HFFc6 (cell line): ENCODE data around the gene PRG2. TPM values are rescaled to one million over a fixed set of nuclear protein-coding genes. Genes with fewer than 3 reads are reported as not detected.

Experiments used
- DNase-seq: peaks from one replicate; pipeline ENCODE4 v3.0.0-alpha.2; 2018
- H3K27ac Mint-ChIP-seq: 2 replicates; pipeline ENCODE4 v1.8.0; 2020; ENCODE audit warnings: mild to moderate bottlenecking, mixed read lengths
- H3K27me3 Mint-ChIP-seq: 2 replicates; pipeline ENCODE4 v1.8.0; 2021; ENCODE audit warnings: mild to moderate bottlenecking, moderate library complexity, mixed read lengths; ENCODE audit not compliant: insufficient read depth
- H3K36me3 Mint-ChIP-seq: 2 replicates; pipeline ENCODE4 v1.8.0; 2021; ENCODE audit warnings: low read depth, mixed read lengths
- H3K4me1 Mint-ChIP-seq: 2 replicates; pipeline ENCODE4 v1.8.0; 2020; ENCODE audit warnings: low read depth, mixed read lengths
- H3K4me3 Mint-ChIP-seq: 2 replicates; pipeline ENCODE4 v1.8.0; 2020; ENCODE audit warnings: mild to moderate bottlenecking, moderate library complexity, mixed read lengths
- H3K9me3 Mint-ChIP-seq: 2 replicates; pipeline ENCODE4 v1.8.0; 2020; ENCODE audit warnings: mild to moderate bottlenecking, mixed read lengths
- CTCF ChIP-seq: fragments of 200-600 bp; sonication (generic); IDR thresholded peaks from 2 replicates; pipeline ENCODE4 v1.5.0; 2021; ENCODE audit warnings: antibody characterized with exemption, mild to moderate bottlenecking
- total RNA-seq, 6 experiments: library from RNA; stranded (reverse); fragmentation: NEBNext Ultra II Directional; extraction: Animal tissue kit (Norgen Biotek cat#: 25700); gene quantifications; 2 replicates in 1 of 6; 3 replicates in 5 of 6; pipeline ENCODE4 v1.2.3, GENCODE V29; 2021

PRG2 gene
- total RNA-seq, 6 experiments from 2014 or later: not detected

- DNase-seq: no peak
- TF ChIP-seq CTCF: no peak
- Mint-ChIP-seq H3K9me3 (no peaks in the 10 kb centered on the region), H3K4me1 (peaks cover 16% of the 10 kb centered on the region), H3K27me3 (peaks cover 42% of the 10 kb centered on the region), H3K4me3 (no peak overlapping the region), H3K36me3 (no peaks in the 10 kb centered on the region), H3K27ac (no peak overlapping the region)
Observed at GRCh38 chr11:57358991-57359390, 31.5 kb downstream of the PRG2 start.

DNA sequence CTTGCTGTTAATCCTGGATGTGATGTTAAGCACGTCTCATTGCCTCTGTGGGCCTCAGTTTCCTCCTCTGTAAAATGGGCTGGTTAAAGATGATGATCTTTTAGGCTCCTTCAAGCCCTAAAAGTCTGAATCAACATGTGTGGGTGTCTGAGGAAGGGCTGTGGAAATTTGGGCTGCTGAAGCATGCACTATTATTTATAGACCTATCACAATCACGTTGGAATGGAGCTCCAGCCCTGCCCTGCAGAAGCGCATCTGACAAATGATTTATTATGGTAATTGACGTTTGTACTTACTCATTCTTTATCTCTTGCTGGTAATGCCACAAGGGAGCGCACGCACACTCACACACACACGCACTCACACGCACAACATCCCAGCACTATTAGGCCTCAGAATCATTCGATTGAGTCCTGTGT, 31.9 kb downstream of the PRG2 start:
- TF ChIP-seq CTCF: no peak
- peak; percentile 10 for DNase-seq
- peaks cover 39% of the 10 kb centered on the region for H3K27me3 Mint-ChIP-seq
- H3K9me3 Mint-ChIP-seq: no peaks in the 10 kb centered on the region
- H3K4me3 Mint-ChIP-seq: no peak overlapping the region
- H3K36me3 Mint-ChIP-seq: no peaks in the 10 kb centered on the region
- H3K4me1 Mint-ChIP-seq: peaks cover 16% of the 10 kb centered on the region
- no peak overlapping the region for H3K27ac Mint-ChIP-seq

DNA sequence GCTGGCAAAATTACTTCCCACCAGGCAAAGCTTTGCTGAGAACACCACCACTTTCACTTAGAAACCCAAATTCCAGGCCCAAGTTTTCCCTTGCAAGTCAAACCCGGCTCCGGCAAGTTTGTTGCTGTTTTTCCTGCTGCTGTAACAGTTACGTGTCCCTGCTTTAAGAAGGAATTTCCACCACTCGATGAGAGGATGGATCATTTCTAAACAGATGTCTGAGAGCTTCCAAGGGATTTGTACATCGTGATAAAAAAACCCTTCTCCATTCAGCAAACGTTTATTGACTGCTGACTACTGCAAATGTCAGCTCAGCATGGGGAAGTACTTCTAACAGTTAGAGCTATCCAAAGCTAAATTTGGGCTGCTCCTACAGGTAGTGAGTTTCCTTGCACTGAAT, 32.6 kb downstream of the PRG2 start:
- Mint-ChIP-seq H3K36me3 (no peaks in the 10 kb centered on the region), H3K4me3 (no peak overlapping the region), H3K4me1 (peaks cover 16% of the 10 kb centered on the region), H3K9me3 (no peaks in the 10 kb centered on the region), H3K27me3 (peaks cover 34% of the 10 kb centered on the region), H3K27ac (no peak overlapping the region)
- TF ChIP-seq CTCF: no peak
- peak; percentile 9 for DNase-seq

GRCh38 chr11:57357310-57357709, 33.1 kb downstream of the PRG2 start:
- Mint-ChIP-seq H3K4me3 (no peak overlapping the region), H3K4me1 (peaks cover 16% of the 10 kb centered on the region), H3K9me3 (no peaks in the 10 kb centered on the region), H3K27ac (no peak overlapping the region), H3K36me3 (no peaks in the 10 kb centered on the region), H3K27me3 (peaks cover 37% of the 10 kb centered on the region)
- TF ChIP-seq CTCF: no peak
- DNase-seq: no peak

DNA sequence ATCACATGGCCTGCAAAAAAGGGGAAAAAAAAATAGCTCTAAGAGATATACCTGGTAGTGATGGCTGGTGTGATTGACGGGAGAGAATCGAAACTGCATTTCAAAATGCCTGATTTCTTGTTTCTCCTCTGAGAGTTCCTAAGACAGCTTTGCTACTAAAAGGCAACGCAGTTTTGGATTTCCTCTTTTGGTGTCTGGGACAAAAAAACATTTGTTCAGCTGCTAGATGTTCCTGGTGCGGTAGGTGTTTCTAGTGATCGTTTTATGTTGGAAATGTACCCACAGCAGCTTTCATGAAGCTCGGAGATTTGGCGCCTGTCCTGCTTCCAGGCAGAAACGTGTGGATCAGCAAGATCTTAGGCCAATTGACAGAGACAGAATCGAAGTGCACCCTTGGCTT, 34.2 kb downstream of the PRG2 start:
- no peak for DNase-seq
- Mint-ChIP-seq H3K4me1 (peaks cover 16% of the 10 kb centered on the region), H3K4me3 (no peak overlapping the region), H3K27me3 (peaks cover 34% of the 10 kb centered on the region), H3K27ac (no peak overlapping the region), H3K9me3 (peaks cover 5% of the 10 kb centered on the region; the same call in 1 of the 2 replicates), H3K36me3 (no peaks in the 10 kb centered on the region)
- TF ChIP-seq CTCF: no peak

DNA sequence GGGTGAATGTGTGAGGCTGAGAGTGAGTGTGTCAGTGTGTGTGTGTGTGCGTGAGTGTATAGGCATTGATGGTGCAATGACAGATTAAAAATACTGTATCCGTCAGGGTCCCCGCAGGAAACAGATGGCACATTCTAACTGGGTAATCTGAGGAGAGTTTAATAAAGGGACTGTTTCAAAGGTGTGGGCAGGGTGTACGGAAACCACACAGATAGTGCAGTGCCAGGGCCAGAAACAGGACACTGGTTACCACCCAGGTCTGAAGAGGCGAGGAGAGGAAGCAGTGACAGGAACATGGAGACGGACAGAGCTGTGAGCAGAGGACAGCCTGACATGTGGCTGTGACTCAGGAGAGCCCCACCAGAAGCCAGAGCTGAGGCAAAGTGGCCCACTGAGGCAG, 35.8 kb downstream of the PRG2 start:
- no peak for TF ChIP-seq CTCF
- no peak for DNase-seq
- Mint-ChIP-seq H3K9me3 (peaks cover 7% of the 10 kb centered on the region; the same call in 1 of the 2 replicates), H3K36me3 (no peaks in the 10 kb centered on the region), H3K27me3 (peaks cover 25% of the 10 kb centered on the region), H3K27ac (no peak overlapping the region), H3K4me3 (no peak overlapping the region), H3K4me1 (peaks cover 19% of the 10 kb centered on the region)
